22Rv1 (cell line): ENCODE measurements around the gene SAPCD2.

Experiments used
- ZFX ChIP-seq: fragments of 450-650 bp; IDR thresholded peaks from 2 replicates; pipeline ENCODE4 v1.6.1; 2017; ENCODE audit warnings: antibody characterized with exemption, borderline replicate concordance
- TF ChIP-seq, protein P1 (sequence below): fragments of 450-650 bp; IDR thresholded peaks from 2 replicates; pipeline ENCODE4 v1.5.1; 2017; ENCODE audit warnings: mild to moderate bottlenecking

DNA sequence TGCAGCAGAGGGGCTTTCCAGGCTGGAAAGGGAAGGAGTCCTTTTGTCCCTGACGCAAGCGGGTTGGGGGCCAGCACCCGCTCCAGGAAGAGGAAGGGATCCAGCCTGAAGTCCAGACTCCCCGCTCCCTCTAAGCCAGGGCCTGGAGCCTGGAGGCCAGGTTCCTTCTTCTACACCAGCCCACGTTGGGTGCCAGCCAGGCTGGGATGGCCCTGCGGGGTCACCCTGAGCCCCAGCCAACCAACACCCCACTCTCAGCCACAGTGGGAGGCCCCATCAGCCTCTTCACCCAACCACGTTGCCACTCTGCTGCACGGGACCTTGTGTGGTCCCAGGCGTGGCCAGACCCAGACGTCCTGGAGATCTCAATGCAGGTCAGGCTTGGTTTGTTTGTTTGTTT, 37.5 kb downstream of the SAPCD2 start:
- TF ChIP-seq, protein P1, sequence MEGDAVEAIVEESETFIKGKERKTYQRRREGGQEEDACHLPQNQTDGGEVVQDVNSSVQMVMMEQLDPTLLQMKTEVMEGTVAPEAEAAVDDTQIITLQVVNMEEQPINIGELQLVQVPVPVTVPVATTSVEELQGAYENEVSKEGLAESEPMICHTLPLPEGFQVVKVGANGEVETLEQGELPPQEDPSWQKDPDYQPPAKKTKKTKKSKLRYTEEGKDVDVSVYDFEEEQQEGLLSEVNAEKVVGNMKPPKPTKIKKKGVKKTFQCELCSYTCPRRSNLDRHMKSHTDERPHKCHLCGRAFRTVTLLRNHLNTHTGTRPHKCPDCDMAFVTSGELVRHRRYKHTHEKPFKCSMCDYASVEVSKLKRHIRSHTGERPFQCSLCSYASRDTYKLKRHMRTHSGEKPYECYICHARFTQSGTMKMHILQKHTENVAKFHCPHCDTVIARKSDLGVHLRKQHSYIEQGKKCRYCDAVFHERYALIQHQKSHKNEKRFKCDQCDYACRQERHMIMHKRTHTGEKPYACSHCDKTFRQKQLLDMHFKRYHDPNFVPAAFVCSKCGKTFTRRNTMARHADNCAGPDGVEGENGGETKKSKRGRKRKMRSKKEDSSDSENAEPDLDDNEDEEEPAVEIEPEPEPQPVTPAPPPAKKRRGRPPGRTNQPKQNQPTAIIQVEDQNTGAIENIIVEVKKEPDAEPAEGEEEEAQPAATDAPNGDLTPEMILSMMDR = no peak
- no peak for TF ChIP-seq ZFX
